SH-SY5Y (cell line): ENCODE results near the gene PPP2R2D.

Experiments
- GATA2 ChIP-seq: IDR thresholded peaks from 2 replicates; pipeline ENCODE4 v1.6.1; 2011; ENCODE audit warnings: mild to moderate bottlenecking, low read depth, low read length
- GATA3 ChIP-seq: IDR thresholded peaks from 2 replicates; pipeline ENCODE4 v1.6.1; 2011; ENCODE audit warnings: low read depth, mild to moderate bottlenecking, low read length, moderate library complexity

DNA sequence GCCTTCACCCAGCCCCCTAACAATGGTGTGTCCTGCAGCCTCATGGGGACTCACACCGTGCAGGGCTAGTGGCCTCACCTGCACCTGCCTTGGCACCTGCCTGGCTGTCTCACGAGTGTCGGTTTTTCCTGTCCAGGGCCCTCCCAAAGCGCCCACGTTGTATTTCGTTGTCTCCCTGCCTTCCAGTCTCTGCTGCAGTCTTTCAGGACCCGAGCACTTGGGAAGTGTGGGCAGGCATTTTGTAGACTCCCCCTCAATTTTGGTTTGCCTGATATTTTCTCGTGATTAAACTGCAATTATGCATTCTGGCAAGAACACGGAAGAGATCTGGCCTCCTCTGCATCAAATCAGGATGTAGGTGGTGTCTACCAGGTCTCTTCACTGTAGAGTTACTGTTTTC lies 63.0 kb downstream of the PPP2R2D start:
- no peak for TF ChIP-seq GATA2
- TF ChIP-seq GATA3: no peak
